ENCODE data around the gene ARHGAP6.

Gene ARHGAP6

DNA sequence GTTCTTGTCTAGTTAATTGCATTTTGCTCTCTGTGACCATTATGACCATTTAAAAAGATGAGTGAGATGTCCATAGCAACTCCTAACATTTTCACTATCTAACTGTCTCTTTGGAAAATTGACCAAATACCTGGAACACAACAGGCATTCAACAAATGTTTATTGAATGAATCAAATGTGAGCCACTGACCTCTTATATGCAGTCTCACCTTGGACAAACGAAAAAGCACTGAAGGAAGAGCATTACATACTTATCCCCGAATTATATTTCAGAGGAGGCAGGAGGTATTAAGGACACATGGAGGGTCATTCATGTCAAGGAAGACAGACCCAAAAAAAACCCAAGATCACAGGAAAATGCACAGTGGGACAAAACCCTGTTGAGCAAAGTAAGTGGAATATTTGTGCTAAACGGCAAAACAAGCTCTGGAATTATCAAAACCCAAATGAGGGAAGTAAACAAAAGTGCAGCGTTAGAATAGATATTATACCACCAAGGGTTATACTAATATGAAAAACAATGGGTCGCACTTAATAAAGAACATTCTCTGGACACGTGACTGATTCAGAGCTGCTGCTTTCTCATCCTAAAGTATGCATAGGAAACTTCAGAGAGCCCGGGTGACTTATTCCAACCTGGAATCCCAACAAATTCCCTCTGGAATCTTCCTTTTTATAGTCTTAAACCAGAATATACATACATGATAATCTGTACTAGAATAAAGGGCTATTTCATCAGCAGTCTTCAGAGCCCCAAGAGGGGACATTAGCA lies 240.6 kb downstream of the ARHGAP6 start:
- no peak overlapping the region for H3K4me3 ChIP-seq (ENCODE audit: low read depth, low read length)
- TF ChIP-seq, protein P1, sequence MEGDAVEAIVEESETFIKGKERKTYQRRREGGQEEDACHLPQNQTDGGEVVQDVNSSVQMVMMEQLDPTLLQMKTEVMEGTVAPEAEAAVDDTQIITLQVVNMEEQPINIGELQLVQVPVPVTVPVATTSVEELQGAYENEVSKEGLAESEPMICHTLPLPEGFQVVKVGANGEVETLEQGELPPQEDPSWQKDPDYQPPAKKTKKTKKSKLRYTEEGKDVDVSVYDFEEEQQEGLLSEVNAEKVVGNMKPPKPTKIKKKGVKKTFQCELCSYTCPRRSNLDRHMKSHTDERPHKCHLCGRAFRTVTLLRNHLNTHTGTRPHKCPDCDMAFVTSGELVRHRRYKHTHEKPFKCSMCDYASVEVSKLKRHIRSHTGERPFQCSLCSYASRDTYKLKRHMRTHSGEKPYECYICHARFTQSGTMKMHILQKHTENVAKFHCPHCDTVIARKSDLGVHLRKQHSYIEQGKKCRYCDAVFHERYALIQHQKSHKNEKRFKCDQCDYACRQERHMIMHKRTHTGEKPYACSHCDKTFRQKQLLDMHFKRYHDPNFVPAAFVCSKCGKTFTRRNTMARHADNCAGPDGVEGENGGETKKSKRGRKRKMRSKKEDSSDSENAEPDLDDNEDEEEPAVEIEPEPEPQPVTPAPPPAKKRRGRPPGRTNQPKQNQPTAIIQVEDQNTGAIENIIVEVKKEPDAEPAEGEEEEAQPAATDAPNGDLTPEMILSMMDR (conservative IDR thresholded peaks at IDR 0.05; ENCODE audit: low read depth, low read length): no peak
- DNase-seq (ENCODE audit: low read depth): no peak

DNA sequence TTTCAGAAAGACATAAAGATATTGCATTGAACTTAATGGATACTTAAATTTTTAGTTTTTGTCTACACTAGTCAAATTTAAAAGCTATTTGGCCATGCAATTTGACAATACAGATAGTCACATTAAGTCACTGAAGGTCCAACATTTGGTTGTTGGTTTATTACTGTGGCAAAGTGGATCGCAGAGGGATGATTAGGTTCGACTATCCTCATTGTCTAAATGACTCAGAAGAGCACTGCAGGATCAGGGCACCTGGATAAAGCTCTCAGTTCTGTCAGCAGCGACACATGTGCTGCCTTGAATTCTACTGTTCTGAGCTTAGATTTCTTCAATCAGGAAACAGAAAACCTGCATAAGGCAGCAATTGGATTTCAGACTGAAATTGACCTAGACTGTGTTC lies 241.8 kb downstream of the ARHGAP6 start:
- DNase-seq (ENCODE audit: low read depth): no peak
- TF ChIP-seq, protein P1 (conservative IDR thresholded peaks at IDR 0.05; ENCODE audit: low read depth, low read length): no peak
- no peak overlapping the region for H3K4me3 ChIP-seq (ENCODE audit: low read depth, low read length)

DNA sequence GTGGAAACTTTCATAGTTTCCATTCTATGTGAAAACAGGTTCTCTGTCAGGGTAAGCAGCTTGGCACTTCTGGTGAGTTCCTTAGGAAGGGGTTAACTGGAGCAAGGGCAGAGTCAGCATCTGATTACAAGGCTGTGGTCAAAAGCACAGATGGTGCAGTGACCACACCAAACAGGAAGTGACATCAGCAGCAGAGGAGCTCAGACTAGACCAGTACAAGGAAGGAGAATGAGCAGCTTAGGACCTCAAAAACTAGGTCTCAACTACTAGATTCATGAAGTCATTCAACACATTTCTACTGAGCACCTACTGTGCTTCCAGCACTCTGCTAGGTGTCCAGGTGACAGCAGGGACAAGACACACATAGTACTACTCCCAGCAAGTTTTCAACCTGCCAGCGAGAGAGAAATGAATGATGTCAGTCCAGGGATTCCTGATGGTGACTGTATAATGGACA lies 242.3 kb downstream of the ARHGAP6 start:
- TF ChIP-seq, protein P1 (conservative IDR thresholded peaks at IDR 0.05; ENCODE audit: low read depth, low read length): no peak
- H3K4me3 ChIP-seq (ENCODE audit: low read depth, low read length): no peak overlapping the region
- DNase-seq (ENCODE audit: low read depth): peak; percentile 83

DNA sequence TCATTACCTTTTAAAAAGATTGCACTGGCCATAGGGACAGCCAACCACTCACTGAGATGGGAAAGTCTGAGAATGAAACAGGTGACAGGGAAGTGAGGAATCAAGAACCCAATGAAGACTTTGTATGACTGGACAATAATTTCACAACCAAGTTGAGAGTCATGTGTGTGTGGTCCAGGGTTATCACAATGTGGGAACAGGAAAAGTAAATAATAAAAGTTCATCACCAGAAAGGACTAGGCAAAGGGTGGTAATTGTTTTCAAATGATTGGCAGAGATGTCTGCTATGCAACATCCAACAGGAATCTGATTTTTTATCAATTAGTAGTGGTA lies 243.2 kb downstream of the ARHGAP6 start:
- TF ChIP-seq, protein P1 (conservative IDR thresholded peaks at IDR 0.05; ENCODE audit: low read depth, low read length): no peak
- H3K4me3 ChIP-seq (ENCODE audit: low read depth, low read length): no peak overlapping the region
- no peak for DNase-seq (ENCODE audit: low read depth)

DNA sequence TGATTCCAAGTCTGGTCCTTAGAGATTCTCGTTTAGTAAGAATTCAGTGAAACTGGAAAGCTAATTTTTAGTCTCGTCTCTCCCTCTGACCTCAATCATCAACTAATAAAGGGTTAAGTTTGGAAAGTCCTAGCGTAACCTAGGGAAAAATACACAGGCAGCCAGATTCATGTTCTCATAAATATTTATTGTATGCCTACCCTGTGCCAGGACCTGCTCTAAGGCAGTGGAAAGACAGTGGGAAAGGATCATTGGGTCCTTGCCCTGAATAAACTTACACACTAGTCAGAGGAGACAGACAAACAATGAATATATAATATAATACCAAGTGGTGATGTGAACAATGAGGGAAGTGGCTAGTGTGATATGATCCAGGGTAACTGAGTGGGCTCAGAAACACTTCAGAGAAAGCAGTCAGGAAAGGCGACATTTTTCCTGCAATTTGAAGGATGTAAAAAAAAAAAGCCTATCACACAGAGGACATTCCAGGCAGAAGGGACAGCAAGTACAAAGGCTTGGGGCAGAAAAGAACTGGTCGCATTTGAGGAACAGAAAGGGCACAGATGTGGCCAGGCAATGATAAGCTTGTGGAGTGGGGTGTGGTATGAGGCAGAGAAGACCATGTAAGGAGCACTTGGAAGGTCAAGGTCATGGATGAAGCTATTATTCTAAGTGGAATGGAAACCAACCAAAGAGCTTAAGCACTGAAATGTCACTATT lies 243.8 kb downstream of the ARHGAP6 start:
- no peak overlapping the region for H3K4me3 ChIP-seq (ENCODE audit: low read depth, low read length)
- TF ChIP-seq, protein P1 (conservative IDR thresholded peaks at IDR 0.05; ENCODE audit: low read depth, low read length): no peak
- DNase-seq (ENCODE audit: low read depth): no peak

DNA sequence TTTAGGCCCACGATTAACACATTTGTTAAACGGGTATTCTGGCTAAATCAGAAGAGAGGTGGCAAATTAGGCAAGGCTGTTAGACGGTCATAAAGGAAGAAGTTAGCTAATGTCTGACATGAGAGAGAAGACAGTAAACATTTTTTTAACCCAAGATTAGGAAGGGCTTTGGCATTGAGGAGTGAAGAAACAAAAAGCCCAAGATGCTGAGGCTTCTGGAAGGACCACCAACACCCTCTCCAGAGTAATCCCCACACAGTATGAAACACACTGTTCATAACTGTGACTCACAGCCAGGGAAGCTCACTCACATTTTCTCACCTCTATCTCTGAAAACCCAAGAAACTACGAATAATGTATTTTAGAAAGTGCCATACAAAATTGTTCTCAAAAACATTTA lies 244.9 kb downstream of the ARHGAP6 start:
- DNase-seq (ENCODE audit: low read depth): no peak
- H3K4me3 ChIP-seq (ENCODE audit: low read depth, low read length): no peak overlapping the region
- TF ChIP-seq, protein P1 (conservative IDR thresholded peaks at IDR 0.05; ENCODE audit: low read depth, low read length): no peak

Measured in choroid plexus epithelial cell (primary cell).